Osteoblast (primary cell): ENCODE measurements around the gene SHISA6. TPM values are rescaled to one million over a fixed set of nuclear protein-coding genes. Genes with fewer than 3 reads are reported as not detected.
"Not testable (repeated sequence)": the region's sequence is repeated elsewhere in the genome, so short reads cannot be mapped to it uniquely, and the experiment has no call there.

Experiments
- DNase-seq: peaks from one replicate; pipeline ENCODE4 v3.0.0; 2011; ENCODE audit warnings: low spot score, mixed read lengths; ENCODE audit not compliant: insufficient read length; ENCODE audit errors: missing footprints
- H2AFZ ChIP-seq: 2 replicates; pipeline ENCODE4 v1.6.0; 2011; ENCODE audit warnings: mild to moderate bottlenecking, low read length
- H3K27ac ChIP-seq: 2 replicates; pipeline ENCODE4 v1.5.1; 2011; ENCODE audit warnings: mild to moderate bottlenecking, low read depth, low read length, moderate library complexity
- H3K27me3 ChIP-seq: 2 replicates; pipeline ENCODE4 v1.6.0; 2012; ENCODE audit warnings: mild to moderate bottlenecking, control low read depth, inconsistent platforms, low read length, moderate library complexity; ENCODE audit not compliant: insufficient read depth
- H3K36me3 ChIP-seq: 2 replicates; pipeline ENCODE4 v1.5.1; 2011; ENCODE audit warnings: mild to moderate bottlenecking, low read length, control low read depth, moderate library complexity; ENCODE audit not compliant: insufficient read depth
- H3K4me1 ChIP-seq: 2 replicates; pipeline ENCODE4 v1.5.1; 2011; ENCODE audit warnings: mild to moderate bottlenecking, low read length, control low read depth, moderate library complexity; ENCODE audit not compliant: insufficient read depth
- H3K4me2 ChIP-seq: 2 replicates; pipeline ENCODE4 v1.6.0; 2011; ENCODE audit warnings: mild to moderate bottlenecking, low read length; ENCODE audit not compliant: insufficient read depth
- H3K4me3 ChIP-seq: fragments of 200-600 bp; sonication (generic); 3 replicates; pipeline ENCODE4 v1.5.1; 2012; ENCODE audit warnings: mild to moderate bottlenecking, low read length, inconsistent platforms; ENCODE audit not compliant: insufficient read depth
- H3K79me2 ChIP-seq: 2 replicates; pipeline ENCODE4 v1.6.0; 2012; ENCODE audit warnings: mild to moderate bottlenecking, low read length, control low read depth, inconsistent platforms; ENCODE audit not compliant: insufficient read depth
- H3K9me3 ChIP-seq: 2 replicates; pipeline ENCODE4 v1.5.1; 2011; ENCODE audit warnings: low read depth, low read length, control low read depth
- H4K20me1 ChIP-seq: 2 replicates; pipeline ENCODE4 v1.6.0; 2012; ENCODE audit warnings: mild to moderate bottlenecking, low read length, control low read depth; ENCODE audit not compliant: insufficient read depth
- CTCF ChIP-seq: IDR thresholded peaks from 2 replicates; pipeline ENCODE4 v1.5.1; 2011; ENCODE audit warnings: mild to moderate bottlenecking, low read depth, low read length, moderate library complexity; ENCODE audit errors: extremely low read depth
- total RNA-seq: library from RNA; depleted of rRNA; stranded (reverse); fragments of >200 nt; gene quantifications from 2 replicates; pipeline ENCODE4 v1.2.3, GENCODE V29; 2012

The SHISA6 gene
- total RNA-seq, 1 donor, result not detected

- no peak overlapping the region for H3K4me2 ChIP-seq
- DNase-seq, result no peak
- H4K20me1 ChIP-seq, result no peaks in the 10 kb centered on the region
- H3K36me3 ChIP-seq, result no peaks in the 10 kb centered on the region
- TF ChIP-seq CTCF, result no peak
- no peak overlapping the region for H2AFZ ChIP-seq
- no peaks in the 10 kb centered on the region for H3K9me3 ChIP-seq
- H3K27me3 ChIP-seq, result no peaks in the 10 kb centered on the region
- H3K4me1 ChIP-seq, result no peaks in the 10 kb centered on the region
- no peak overlapping the region for H3K27ac ChIP-seq
- no peaks in the 10 kb centered on the region for H3K79me2 ChIP-seq
- H3K4me3 ChIP-seq, result no peak overlapping the region
Observed at GRCh38 chr17:11308531-11308930, 67.5 kb downstream of the SHISA6 start.

GRCh38 chr17:11309033-11309432 lies 68.0 kb downstream of the SHISA6 start:
- Histone ChIP-seq H2AFZ (no peak overlapping the region), H3K79me2 (no peaks in the 10 kb centered on the region), H4K20me1 (no peaks in the 10 kb centered on the region), H3K4me1 (no peaks in the 10 kb centered on the region), H3K9me3 (no peaks in the 10 kb centered on the region), H3K4me2 (no peak overlapping the region), H3K36me3 (no peaks in the 10 kb centered on the region), H3K27ac (no peak overlapping the region), H3K4me3 (no peak overlapping the region), H3K27me3 (no peaks in the 10 kb centered on the region)
- TF ChIP-seq CTCF, result no peak
- no peak for DNase-seq

GRCh38 chr17:11309850-11310249 lies 68.8 kb downstream of the SHISA6 start:
- Histone ChIP-seq H3K4me1 (no peaks in the 10 kb centered on the region), H3K9me3 (no peaks in the 10 kb centered on the region), H2AFZ (no peak overlapping the region), H3K79me2 (no peaks in the 10 kb centered on the region), H4K20me1 (no peaks in the 10 kb centered on the region), H3K27ac (no peak overlapping the region), H3K4me3 (no peak overlapping the region), H3K36me3 (no peaks in the 10 kb centered on the region), H3K4me2 (no peak overlapping the region), H3K27me3 (no peaks in the 10 kb centered on the region)
- no peak for DNase-seq
- no peak for TF ChIP-seq CTCF

GRCh38 chr17:11316451-11316850 lies 75.4 kb downstream of the SHISA6 start:
- DNase-seq, H3K9me3 ChIP-seq, H4K20me1 ChIP-seq, H3K79me2 ChIP-seq, H3K4me1 ChIP-seq, H3K27me3 ChIP-seq, H3K27ac ChIP-seq, H2AFZ ChIP-seq, H3K36me3 ChIP-seq, H3K4me3 ChIP-seq, H3K4me2 ChIP-seq: not testable (repeated sequence)

GRCh38 chr17:11318207-11318606 lies 77.2 kb downstream of the SHISA6 start:
- no peaks in the 10 kb centered on the region for H3K4me1 ChIP-seq
- DNase-seq, result no peak
- H3K4me3 ChIP-seq, result no peak overlapping the region
- H3K27me3 ChIP-seq, result no peaks in the 10 kb centered on the region
- H3K27ac ChIP-seq, result no peak overlapping the region
- H3K79me2 ChIP-seq, result no peaks in the 10 kb centered on the region
- H3K4me2 ChIP-seq, result no peak overlapping the region
- no peaks in the 10 kb centered on the region for H3K9me3 ChIP-seq
- no peak for TF ChIP-seq CTCF
- no peaks in the 10 kb centered on the region for H3K36me3 ChIP-seq
- H4K20me1 ChIP-seq, result no peaks in the 10 kb centered on the region
- no peak overlapping the region for H2AFZ ChIP-seq
